GM23338 (cell line): ENCODE data around the gene TMEM62.

ENCODE experiments used
- CREB1 ChIP-seq: fragments of 250-450 bp; sonication (Bioruptor Pico); IDR thresholded peaks from 2 replicates; pipeline ENCODE4 v1.5.0; 2020; ENCODE audit warnings: low read depth, mild to moderate bottlenecking, moderate library complexity
- CTCF ChIP-seq, 2 experiments: fragments of 200-600 bp in 1 of 2; sonication (generic) in 1 of 2; conservative IDR thresholded peaks; 2 replicates each; pipeline versions ENCODE4 v1.5.1 to v1.6.1; 2016 to 2017; ENCODE audit warnings: antibody characterized with exemption in 2 of 2, low read depth in 2 of 2, mild to moderate bottlenecking in 2 of 2, moderate library complexity in 1 of 2
- ETS1 ChIP-seq: IDR thresholded peaks from 2 replicates; pipeline ENCODE4 v1.6.1; 2016; ENCODE audit warnings: antibody characterized with exemption
- EZH2 ChIP-seq: fragments of 200-600 bp; sonication (generic); IDR thresholded peaks from one replicate; pipeline ENCODE4 v1.8.0; 2017; ENCODE audit warnings: antibody characterized with exemption, mild to moderate bottlenecking, low read depth; ENCODE audit not compliant: unreplicated experiment
- EZH2phosphoT487 ChIP-seq: fragments of 200-600 bp; sonication (generic); IDR thresholded peaks from one replicate; pipeline ENCODE4 v1.8.1; 2018; ENCODE audit warnings: antibody characterized with exemption; ENCODE audit not compliant: unreplicated experiment
- JUNB ChIP-seq: IDR thresholded peaks from one replicate; pipeline ENCODE4 v1.6.1; 2016; ENCODE audit warnings: antibody characterized with exemption; ENCODE audit not compliant: unreplicated experiment
- NANOG ChIP-seq: IDR thresholded peaks from 2 replicates; pipeline ENCODE4 v1.6.1; 2016; ENCODE audit warnings: antibody characterized with exemption, borderline replicate concordance
- POLR2AphosphoS5 ChIP-seq: IDR thresholded peaks from 2 replicates; pipeline ENCODE4 v1.6.1; 2016; ENCODE audit warnings: antibody characterized with exemption, low read depth
- REST ChIP-seq: IDR thresholded peaks from one replicate; pipeline ENCODE4 v1.6.1; 2018; ENCODE audit warnings: antibody characterized with exemption; ENCODE audit not compliant: unreplicated experiment
- STAT1 ChIP-seq: IDR thresholded peaks from one replicate; pipeline ENCODE4 v1.6.1; 2016; ENCODE audit warnings: antibody characterized with exemption; ENCODE audit not compliant: unreplicated experiment
- ZNF331 ChIP-seq: fragments of 250-450 bp; sonication (Bioruptor Pico); IDR thresholded peaks from 2 replicates; pipeline ENCODE4 v1.5.0; 2020; ENCODE audit warnings: low read depth, mild to moderate bottlenecking, moderate library complexity
- ZNF462 ChIP-seq: fragments of 250-450 bp; sonication (Bioruptor Pico); IDR thresholded peaks from 2 replicates; pipeline ENCODE4 v1.5.0; 2020; ENCODE audit warnings: mild to moderate bottlenecking, moderate library complexity

- TF ChIP-seq CTCF (conservative IDR thresholded peaks at IDR 0.05; ENCODE audit: low read depth in 2 of 2) = no peak
- no peak for TF ChIP-seq STAT1
- no peak for TF ChIP-seq CREB1 (CRISPR knock-in tag)
- no peak for TF ChIP-seq POLR2AphosphoS5
- TF ChIP-seq REST = no peak
- TF ChIP-seq JUNB = no peak
- TF ChIP-seq EZH2 = no peak
- TF ChIP-seq EZH2phosphoT487 = no peak
- no peak for TF ChIP-seq NANOG
- TF ChIP-seq ZNF331 (CRISPR knock-in tag) = no peak
- no peak for TF ChIP-seq ZNF462
- no peak for TF ChIP-seq ETS1
Measured at GRCh38 chr15:43135351-43135750, 2.0 kb downstream of the TMEM62 start.
